Keratinocyte (primary cell): Measurements from ENCODE around the gene CNNM1. TPM values are rescaled to one million over a fixed set of nuclear protein-coding genes. Genes with fewer than 3 reads are reported as not detected.

Source experiments
- DNase-seq: peaks from one replicate; pipeline ENCODE4 v3.0.0-alpha.2; 2011; ENCODE audit warnings: low read depth, missing footprints, low spot score
- FAIRE-seq: peaks from 2 replicates; lab custom pipeline; 2011; peaks lifted over from hg19 to GRCh38; lab: Jason Lieb, UNC
- H2AFZ ChIP-seq: 2 replicates; pipeline ENCODE4 v1.6.0; 2012; ENCODE audit warnings: low read length, control low read depth, inconsistent platforms; ENCODE audit not compliant: control insufficient read depth
- H3K27ac ChIP-seq: 2 replicates; pipeline ENCODE4 v1.5.1; 2011; ENCODE audit warnings: low read length; ENCODE audit not compliant: control insufficient read depth, insufficient read depth
- H3K27me3 ChIP-seq: 3 replicates; pipeline ENCODE4 v1.6.0; 2011; ENCODE audit warnings: low read length; ENCODE audit not compliant: control insufficient read depth, insufficient read depth; ENCODE audit errors: extremely low read depth
- H3K36me3 ChIP-seq, 2 experiments: 2 replicates in 1 of 2; 3 replicates in 1 of 2; pipeline ENCODE4 v1.5.1; 2011; ENCODE audit warnings: low read length in 2 of 2, mild to moderate bottlenecking in 1 of 2; ENCODE audit not compliant: control insufficient read depth in 2 of 2, insufficient read depth in 2 of 2; ENCODE audit errors: extremely low read depth in 1 of 2
- H3K4me1 ChIP-seq: 3 replicates; pipeline ENCODE4 v1.5.1; 2011; ENCODE audit warnings: low read length; ENCODE audit not compliant: control insufficient read depth, insufficient read depth; ENCODE audit errors: extremely low read depth
- H3K4me2 ChIP-seq: 3 replicates; pipeline ENCODE4 v1.6.0; 2011; ENCODE audit warnings: low read depth, low read length; ENCODE audit not compliant: control insufficient read depth, insufficient read depth; ENCODE audit errors: extremely low read depth
- H3K4me3 ChIP-seq, 3 experiments: fragments of 200-600 bp in 1 of 3; sonication (generic) in 1 of 3; 2 replicates in 2 of 3; 3 replicates in 1 of 3; pipeline ENCODE4 v1.5.1; 2011 to 2016; ENCODE audit warnings: low read length in 3 of 3, mild to moderate bottlenecking in 3 of 3, control low read depth in 2 of 3, inconsistent platforms in 1 of 3, low read depth in 1 of 3, mixed read lengths in 1 of 3, mixed run types in 1 of 3, moderate library complexity in 1 of 3; ENCODE audit not compliant: control insufficient read depth in 2 of 3, insufficient read depth in 2 of 3; ENCODE audit errors: extremely low read depth in 1 of 3
- H3K79me2 ChIP-seq: 2 replicates; pipeline ENCODE4 v1.6.0; 2012; ENCODE audit warnings: low read length; ENCODE audit not compliant: control insufficient read depth, insufficient read depth
- H3K9ac ChIP-seq: 3 replicates; pipeline ENCODE4 v1.6.0; 2011; ENCODE audit warnings: low read length; ENCODE audit not compliant: control insufficient read depth, insufficient read depth; ENCODE audit errors: extremely low read depth
- H3K9me1 ChIP-seq: 3 replicates; pipeline ENCODE4 v1.6.0; 2011; ENCODE audit warnings: low read length; ENCODE audit not compliant: control insufficient read depth, insufficient read depth; ENCODE audit errors: extremely low read depth
- H3K9me3 ChIP-seq: 2 replicates; pipeline ENCODE4 v1.5.1; 2012; ENCODE audit warnings: low read depth, low read length; ENCODE audit not compliant: control insufficient read depth
- H4K20me1 ChIP-seq: 3 replicates; pipeline ENCODE4 v1.6.0; 2011; ENCODE audit warnings: low read length; ENCODE audit not compliant: control insufficient read depth, insufficient read depth; ENCODE audit errors: extremely low read depth
- EZH2 ChIP-seq: IDR thresholded peaks from one replicate; pipeline ENCODE4 v1.6.1; 2012; ENCODE audit warnings: inconsistent platforms, mild to moderate bottlenecking, low read length, moderate library complexity
- dilution Hi-C: fragments of 300-500 bp; cut with MboI; formaldehyde crosslinking; loops from one replicate; pipeline ENCODE4 v1.7.0; 2020; ENCODE audit warnings: low sequenced_read_pairs; ENCODE audit not compliant: extremely low pct_ligation_motif_present
- polyA plus RNA-seq, 5 experiments: library from polyadenylated mRNA; depleted of rRNA in 3 of 5; stranded (reverse) in 3 of 5; stranded (forward) in 1 of 5; unstranded in 1 of 5; fragments of >200 nt; gene quantifications; 1 replicate in 1 of 5; 2 replicates in 3 of 5; 3 replicates in 1 of 5; pipeline versions ENCODE4 v1.2.1 to v1.2.3, GENCODE V29; 2011 to 2012; ENCODE audit warnings: missing spikeins in 2 of 5, low read depth in 1 of 5, low replicate concordance in 1 of 5
- TF ChIP-seq, protein P1 (sequence below), 3 experiments: IDR thresholded peaks in 1 of 3; conservative IDR thresholded peaks in 1 of 3; optimal IDR thresholded peaks in 1 of 3; 2 replicates in 2 of 3; 3 replicates in 1 of 3; pipeline versions ENCODE3 to v1.5.1; 2011; ENCODE audit warnings: low read length in 3 of 3, mild to moderate bottlenecking in 3 of 3, moderate library complexity in 2 of 3, control low read depth in 1 of 3, inconsistent platforms in 1 of 3; ENCODE audit not compliant: insufficient read depth in 2 of 3; ENCODE audit errors: extremely low read depth in 1 of 3

CNNM1 gene
- polyA plus RNA-seq, 1 donor (not counting 4 experiments of a cell fraction or from before 2014, with no cell fraction given) = 0.83 TPM

DNA sequence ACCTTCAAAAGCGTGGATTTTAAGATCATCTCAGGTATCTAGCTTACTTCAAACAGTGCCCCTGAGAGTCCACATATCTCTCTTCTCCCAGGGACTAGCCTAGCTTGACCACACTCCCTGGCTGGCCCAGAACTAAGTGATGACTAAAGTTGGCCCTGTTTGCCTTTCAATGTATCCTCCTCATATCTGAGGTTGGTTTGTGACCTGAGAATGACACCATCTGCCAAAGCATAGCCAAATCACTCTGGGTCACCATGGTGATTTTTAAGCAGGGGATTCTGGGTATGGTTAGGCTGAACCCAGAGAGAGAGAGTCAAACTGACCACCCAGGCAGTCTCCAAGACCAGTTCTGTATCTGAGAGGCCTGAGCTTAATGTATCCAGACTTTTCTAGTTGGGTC, 16.2 kb downstream of the CNNM1 start:
- TF ChIP-seq, protein P1, sequence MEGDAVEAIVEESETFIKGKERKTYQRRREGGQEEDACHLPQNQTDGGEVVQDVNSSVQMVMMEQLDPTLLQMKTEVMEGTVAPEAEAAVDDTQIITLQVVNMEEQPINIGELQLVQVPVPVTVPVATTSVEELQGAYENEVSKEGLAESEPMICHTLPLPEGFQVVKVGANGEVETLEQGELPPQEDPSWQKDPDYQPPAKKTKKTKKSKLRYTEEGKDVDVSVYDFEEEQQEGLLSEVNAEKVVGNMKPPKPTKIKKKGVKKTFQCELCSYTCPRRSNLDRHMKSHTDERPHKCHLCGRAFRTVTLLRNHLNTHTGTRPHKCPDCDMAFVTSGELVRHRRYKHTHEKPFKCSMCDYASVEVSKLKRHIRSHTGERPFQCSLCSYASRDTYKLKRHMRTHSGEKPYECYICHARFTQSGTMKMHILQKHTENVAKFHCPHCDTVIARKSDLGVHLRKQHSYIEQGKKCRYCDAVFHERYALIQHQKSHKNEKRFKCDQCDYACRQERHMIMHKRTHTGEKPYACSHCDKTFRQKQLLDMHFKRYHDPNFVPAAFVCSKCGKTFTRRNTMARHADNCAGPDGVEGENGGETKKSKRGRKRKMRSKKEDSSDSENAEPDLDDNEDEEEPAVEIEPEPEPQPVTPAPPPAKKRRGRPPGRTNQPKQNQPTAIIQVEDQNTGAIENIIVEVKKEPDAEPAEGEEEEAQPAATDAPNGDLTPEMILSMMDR (optimal IDR thresholded peaks at IDR 0.05 in 1 of 3, IDR thresholded peaks at IDR 0.05 in 1 of 3, conservative IDR thresholded peaks at IDR 0.05 in 1 of 3; ENCODE audit: extremely low read depth in 1 of 3, insufficient read depth in 2 of 3, low read length in 3 of 3) = no peak
- no peak for TF ChIP-seq EZH2
- no peak overlapping the region for H3K27ac ChIP-seq
- H3K4me2 ChIP-seq = no peak overlapping the region
- no peaks in the 10 kb centered on the region for H3K36me3 ChIP-seq
- H3K9me3 ChIP-seq = no peaks in the 10 kb centered on the region
- DNase-seq (no peak), FAIRE-seq (no peak)
- H3K79me2 ChIP-seq = no peaks in the 10 kb centered on the region
- H3K9ac ChIP-seq = no peak overlapping the region
- H3K4me1 ChIP-seq = no peaks in the 10 kb centered on the region
- dilution Hi-C loops = no loop called here
- H3K9me1 ChIP-seq = no peaks in the 10 kb centered on the region
- H3K4me3 ChIP-seq = no peak overlapping the region
- no peaks in the 10 kb centered on the region for H3K27me3 ChIP-seq
- H2AFZ ChIP-seq = no peak overlapping the region
- no peaks in the 10 kb centered on the region for H4K20me1 ChIP-seq

DNA sequence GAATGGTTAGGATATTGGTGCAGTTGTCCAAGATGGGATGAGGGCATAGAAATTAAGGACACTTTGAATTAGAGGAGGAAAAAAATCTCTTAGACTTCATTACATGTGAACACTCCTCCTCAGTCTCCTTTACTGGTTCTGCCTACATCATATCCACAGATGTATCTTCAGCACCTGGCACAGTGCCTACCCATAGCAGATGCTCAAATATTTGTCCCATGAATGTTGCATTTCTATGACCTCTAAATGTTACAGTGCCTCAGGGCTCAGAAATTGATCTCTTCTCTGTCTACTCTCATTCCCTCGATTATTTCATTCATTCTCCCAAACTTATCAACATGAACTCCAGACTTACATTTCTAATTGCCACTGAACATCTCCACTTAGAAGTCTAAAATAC, 17.1 kb downstream of the CNNM1 start:
- FAIRE-seq (peak; percentile 43), DNase-seq (no peak)
- Histone ChIP-seq H3K27me3 (no peaks in the 10 kb centered on the region), H4K20me1 (no peaks in the 10 kb centered on the region), H3K4me2 (no peak overlapping the region), H3K27ac (no peak overlapping the region), H3K36me3 (no peaks in the 10 kb centered on the region), H3K9me1 (no peaks in the 10 kb centered on the region), H3K9ac (no peak overlapping the region), H2AFZ (no peak overlapping the region), H3K4me1 (no peaks in the 10 kb centered on the region), H3K9me3 (no peaks in the 10 kb centered on the region), H3K79me2 (no peaks in the 10 kb centered on the region), H3K4me3 (no peak overlapping the region)
- dilution Hi-C loops = no loop called here
- TF ChIP-seq, protein P1 (optimal IDR thresholded peaks at IDR 0.05 in 1 of 3, IDR thresholded peaks at IDR 0.05 in 1 of 3, conservative IDR thresholded peaks at IDR 0.05 in 1 of 3; ENCODE audit: extremely low read depth in 1 of 3, insufficient read depth in 2 of 3, low read length in 3 of 3) = no peak
- no peak for TF ChIP-seq EZH2
